Measurements from ENCODE around the gene SMC5.

DNA sequence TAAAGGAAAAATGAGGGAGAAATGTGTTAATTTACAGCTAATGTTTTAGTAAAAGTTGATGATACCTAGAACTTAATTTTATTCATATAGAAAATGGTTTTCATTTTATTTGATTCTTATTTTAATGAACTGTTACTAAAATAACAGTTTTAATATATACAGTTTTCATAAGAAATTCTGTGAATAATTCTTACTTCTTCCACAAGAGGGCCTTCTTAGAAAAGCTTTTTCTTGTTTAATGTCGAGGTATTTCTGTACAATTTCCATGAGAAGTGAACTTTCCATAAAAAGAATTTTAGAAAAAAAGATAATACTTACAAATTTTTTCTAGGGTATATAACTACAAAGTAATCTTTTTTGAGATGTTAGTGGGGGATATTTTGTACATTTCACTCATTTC is 81.8 kb downstream of the SMC5 start:
- no peak for TF ChIP-seq GATA2 (IDR thresholded peaks at IDR 0.05; ENCODE audit: low read depth, low read length)
- no peak for TF ChIP-seq GATA3 (IDR thresholded peaks at IDR 0.05; ENCODE audit: low read depth, low read length)

Measured in SH-SY5Y (cell line).